Stimulated activated CD4-positive, alpha-beta T cell treated with anti-CD3 and anti-CD28 coated beads, Interleukin-4, amount 100 ng/mL, for 24 hours (primary cell): Measurements from ENCODE around the gene SERPINB6.
"Not testable (repeated sequence)": the region's sequence is repeated elsewhere in the genome, so short reads cannot be mapped to it uniquely, and the experiment has no call there.

ENCODE experiments used
- DNase-seq: peaks from one replicate; pipeline ENCODE4 v3.0.0-alpha.2; 2020

SERPINB6 gene

DNA sequence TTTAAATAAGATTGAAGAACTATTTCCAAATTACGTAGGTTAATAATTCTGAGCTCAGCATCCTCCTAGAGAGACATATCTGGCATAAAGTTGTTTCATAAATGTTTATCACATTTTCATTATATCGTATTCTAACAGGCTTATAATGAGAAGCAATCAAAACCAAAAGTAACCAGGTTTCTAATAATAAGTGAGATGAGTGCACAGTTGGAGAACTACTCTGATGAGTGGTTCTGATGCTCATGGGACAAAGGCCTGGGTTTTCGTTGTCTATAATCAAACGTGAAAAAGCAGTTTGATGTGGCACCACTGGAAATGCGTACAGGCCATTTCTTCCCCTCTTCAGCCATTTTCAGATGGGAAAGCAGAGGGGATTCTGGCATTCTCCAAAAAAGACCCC, 4.7 kb upstream of the SERPINB6 start:
- DNase-seq, result no peak

DNA sequence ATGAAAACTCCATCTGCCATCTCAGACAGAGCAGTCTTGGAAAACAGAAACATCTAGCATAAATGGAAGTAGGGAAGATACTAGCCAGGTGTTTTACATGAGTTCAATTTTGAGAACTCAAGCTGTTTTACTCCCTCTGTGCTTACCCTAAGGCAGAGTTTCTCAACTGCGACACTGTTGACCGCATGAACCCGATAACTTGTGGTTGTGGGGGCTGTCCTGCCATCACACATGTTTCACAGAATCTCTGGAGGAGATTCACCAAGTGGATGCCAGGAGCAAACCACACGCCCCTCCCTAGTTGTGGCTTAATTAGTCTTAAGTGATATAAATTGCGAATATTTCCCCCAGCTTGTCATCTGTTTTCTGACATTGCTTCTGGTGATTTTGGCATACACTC, 2.3 kb upstream of the SERPINB6 start:
- no peak for DNase-seq

DNA sequence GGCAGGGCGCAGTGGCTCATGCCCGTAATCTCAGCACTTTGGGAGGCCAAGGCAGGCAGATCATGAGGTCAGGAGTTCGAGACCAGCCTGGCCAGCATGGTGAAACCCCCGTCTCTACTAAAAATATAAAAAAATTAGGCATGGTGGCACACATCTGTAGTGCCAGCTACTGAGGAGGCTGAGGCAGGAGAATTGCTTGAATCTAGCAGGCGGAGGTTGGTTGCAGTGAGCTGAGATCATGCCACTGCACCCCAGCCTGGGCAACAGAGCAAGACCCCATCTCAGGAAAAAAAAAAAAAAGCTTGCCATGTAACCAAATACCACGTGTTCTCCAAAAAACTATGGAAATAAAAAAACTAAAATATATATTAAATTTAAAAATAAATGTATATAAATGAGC, 1.8 kb upstream of the SERPINB6 start:
- DNase-seq, result not testable (repeated sequence)

DNA sequence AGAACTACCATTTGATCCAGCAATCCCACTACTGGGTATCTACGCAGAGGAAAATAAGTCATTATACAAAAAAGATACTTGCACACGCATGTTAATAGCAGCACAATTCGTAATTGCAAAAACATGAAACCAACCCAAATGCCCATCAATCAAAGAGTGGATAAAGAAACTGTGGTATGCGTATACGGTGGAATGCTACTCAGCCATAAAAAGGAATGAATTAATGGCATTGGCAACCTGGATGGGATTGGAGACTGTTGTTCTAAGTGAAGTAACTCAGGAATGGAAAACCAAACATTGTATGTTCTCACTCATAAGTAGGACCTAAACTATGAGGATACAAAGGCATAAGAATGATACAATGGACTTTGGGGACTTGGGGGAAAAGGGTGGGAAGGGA, 1.3 kb upstream of the SERPINB6 start:
- DNase-seq, result not testable (repeated sequence)

DNA sequence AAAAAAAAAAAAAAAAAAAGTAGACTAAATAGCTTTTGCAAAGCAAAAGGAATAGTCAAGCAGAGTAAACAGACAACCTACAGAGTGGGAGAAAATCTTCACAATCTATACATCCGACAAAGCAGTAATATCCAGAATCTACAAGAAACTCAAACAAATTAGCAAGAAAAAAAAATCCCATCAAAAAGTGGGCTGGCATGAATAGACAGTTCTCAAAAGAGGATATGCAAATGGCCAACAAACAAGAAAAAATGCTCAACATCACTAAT, 786 bp upstream of the SERPINB6 start:
- DNase-seq, result not testable (repeated sequence)

DNA sequence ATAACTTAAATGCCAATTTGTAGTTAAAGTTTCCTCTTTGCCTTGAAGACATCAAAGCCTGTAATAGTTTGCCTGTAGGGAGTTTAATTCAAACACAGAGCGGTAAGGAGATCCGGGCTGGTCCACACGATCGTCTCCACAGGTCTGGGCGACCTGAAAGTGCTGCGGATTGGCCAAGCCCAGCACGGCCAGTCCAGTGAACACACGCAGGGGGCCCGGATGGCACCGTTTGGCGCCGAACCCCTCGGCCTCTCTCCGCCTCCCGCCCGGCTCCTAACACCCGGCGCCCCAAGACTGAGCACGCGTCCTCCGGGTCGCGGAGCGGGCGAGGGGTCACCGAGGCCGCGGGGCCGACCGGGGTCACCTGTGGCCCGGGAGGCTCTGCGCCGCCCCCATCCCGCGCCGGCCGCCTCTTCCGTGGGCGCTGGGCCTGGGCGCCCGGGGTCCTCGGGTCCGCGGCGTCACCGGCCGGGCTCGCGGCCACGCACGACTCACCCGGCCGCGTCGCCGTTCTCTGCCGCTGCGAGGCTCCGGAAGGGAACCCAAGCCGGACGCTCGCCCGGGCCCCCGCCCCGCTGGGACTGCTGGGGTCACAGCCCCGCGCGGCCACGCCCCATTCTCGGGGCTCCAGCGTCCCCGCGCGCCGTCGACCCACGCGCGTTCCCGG, 481 bp downstream of the SERPINB6 start:
- DNase-seq, result peak; percentile 52

DNA sequence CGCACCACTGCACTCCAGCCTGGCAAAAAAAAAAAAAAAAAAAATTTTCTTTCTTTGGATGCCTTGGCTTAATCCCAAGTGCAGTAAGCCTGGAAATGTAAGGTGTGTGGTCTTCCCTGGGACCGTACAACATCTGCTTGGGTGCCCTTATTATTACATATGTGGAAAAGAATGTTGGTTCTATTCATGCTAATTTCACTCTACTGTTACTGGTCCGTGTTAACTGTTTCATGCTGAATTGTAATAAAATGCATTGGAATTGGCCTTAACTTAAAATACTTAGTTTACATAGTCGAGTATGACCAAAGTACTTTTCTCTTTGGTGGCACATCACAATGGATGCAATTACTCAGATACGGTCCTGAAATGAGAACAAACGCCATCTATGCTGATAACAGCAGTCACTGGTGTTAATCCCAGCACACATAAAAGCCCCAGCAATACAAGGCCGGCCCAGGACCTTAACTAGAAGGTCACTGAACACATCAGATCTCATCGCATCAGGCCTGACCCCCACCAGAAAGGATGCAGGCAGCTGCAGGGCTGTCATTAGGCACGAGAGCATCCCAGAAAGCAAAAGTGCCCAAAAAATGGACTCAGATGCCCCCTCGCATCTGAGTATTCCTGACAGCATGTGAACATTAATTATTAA, 1.2 kb downstream of the SERPINB6 start:
- DNase-seq, result no peak

DNA sequence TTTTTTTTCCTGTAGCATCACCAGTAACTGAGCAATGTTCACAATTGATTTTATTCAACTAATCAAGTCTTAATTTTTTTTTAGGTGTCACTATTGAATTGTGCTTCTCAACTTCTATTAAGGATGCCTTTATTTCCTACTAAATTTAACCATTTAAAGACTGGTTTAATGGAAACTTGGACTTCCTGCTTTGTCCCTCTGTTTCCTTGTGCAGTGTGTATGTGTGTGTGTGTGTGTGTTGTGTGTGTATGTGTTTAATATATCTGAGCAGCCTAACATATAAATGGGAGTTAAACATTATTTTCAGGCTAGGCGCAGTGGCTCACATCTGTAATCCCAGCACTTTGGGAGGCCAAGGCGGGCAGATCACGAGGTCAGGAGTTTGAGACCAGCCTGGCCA, 1.8 kb downstream of the SERPINB6 start:
- DNase-seq, result no peak

DNA sequence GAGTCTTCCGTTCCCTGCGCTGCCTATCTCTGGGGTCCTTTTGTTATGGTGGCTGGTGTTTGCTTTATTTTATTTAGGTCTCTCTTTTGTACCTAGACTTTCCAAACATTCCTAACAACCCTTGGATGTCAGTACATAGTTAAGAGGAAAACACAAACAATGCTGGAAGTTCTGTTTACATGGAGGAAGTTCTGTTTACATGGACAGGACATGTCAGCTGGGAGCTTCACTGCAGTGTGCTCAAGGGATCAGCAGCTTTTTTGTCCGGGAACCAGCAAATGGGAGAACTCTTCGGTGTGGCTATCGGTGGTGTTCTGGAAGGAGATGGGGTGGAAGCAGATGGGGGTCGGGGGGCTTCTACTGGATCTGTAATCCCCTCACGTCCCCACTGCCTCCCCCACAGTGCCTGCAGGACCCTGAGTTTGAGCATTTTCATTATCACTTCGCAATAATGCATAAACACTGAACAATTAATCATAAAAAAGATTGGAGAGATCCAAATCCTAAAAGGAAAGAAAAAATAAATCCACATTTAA, 2.7 kb downstream of the SERPINB6 start:
- no peak for DNase-seq

DNA sequence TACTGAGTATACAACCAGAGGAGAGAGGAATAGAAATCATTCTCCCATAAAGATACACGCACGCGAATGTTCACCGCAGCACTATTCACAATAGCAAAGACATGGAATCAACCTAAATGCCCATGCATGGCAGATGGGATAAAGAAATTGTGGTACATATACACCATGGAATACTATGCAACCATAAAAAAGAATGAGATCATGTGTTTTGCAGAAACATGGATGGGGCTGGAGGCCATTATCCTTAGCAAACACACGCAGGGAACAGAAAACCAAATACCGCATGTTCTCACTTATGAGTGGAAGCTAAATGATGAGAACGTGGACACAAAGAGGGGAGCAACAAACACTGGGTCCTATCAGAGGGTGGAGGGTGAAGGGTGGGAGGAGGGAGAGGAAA, 3.4 kb downstream of the SERPINB6 start:
- no peak for DNase-seq

DNA sequence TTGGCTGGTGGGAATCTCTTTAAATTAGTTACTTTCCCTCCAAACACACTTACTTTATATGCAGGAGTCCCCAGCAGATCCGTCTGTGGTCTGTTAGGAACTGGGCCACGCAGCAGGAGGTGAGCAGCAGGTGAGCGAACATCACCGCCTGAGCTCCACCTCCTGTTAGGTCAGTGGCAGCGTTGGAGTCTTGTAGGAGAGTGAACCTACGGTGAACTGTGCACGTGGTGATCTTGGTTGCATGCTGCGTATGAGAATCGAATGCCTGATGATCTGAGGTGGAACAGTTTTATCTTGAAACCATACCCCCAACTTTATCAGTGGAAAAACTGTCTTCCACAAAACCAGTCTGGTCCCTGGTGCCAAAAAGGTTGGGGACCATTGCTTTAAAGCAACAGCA, 5.0 kb downstream of the SERPINB6 start:
- no peak for DNase-seq

DNA sequence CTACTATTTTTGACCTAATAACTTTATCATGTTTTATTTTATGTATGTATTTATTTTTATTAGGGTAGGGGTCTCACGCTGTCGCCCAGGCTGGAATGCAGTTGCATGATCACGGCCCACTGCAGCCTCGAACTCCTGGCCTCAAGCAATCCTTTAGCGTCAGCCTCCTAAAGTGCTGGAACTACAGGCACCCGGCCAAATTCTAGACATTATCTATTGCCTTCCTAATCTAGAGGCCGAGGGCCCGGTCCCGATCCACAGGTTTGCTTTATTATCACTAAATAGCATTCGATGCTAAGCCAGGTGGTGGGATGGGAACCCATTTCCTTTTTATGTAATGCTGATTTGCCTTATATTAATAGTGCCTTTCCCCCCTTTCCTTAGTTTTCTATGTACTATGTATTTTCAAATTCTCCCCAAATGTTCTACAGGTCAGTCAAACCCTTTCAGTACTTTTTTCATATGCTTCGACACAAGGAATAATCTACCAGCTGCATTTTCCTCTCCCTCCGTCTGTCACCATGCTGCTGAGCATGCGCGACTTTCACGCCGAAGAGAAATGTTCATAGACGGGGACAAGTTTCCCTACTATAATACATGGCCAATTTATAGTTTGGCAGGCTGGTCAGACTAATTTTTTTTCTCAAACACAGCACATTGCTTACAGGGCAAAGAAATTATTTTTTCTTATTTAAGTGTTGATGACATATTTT, 6.4 kb downstream of the SERPINB6 start:
- no peak for DNase-seq

DNA sequence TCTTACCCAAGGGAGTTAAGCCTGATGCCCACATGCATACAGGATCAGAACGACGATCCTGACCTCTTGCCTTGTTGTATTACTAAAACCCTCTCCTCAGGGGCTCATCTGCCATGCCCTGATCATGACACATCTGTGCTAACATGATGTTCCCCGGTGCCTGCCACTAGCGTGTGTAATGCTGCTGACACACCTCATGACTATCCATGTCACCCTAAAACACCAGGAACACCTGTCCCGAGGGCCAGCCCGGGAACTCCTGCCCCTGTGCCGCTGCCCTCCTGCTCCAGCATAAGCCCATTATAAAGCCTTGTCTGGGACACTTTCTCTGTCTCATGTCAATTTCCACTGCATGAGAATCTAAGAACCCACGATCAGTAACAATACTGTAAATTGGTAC, 7.6 kb downstream of the SERPINB6 start:
- no peak for DNase-seq

DNA sequence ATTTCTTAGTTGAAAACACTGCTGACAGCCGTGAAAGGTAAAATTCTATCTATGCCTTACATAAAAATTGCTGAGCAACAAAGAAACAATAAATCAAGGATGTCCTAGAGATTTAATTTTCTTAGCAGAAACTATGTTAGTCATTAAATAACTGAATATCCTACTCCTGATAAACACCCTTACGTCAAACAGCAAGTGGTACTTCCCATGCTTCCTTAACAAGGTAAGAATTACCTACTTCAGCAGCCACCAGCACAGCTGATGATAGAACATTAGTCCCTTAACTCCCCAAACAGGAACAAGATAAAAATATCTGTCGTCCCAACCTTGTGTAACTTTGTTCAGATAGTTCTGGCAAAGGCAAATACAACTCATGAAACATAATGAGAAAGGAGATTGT, 8.7 kb downstream of the SERPINB6 start:
- no peak for DNase-seq

DNA sequence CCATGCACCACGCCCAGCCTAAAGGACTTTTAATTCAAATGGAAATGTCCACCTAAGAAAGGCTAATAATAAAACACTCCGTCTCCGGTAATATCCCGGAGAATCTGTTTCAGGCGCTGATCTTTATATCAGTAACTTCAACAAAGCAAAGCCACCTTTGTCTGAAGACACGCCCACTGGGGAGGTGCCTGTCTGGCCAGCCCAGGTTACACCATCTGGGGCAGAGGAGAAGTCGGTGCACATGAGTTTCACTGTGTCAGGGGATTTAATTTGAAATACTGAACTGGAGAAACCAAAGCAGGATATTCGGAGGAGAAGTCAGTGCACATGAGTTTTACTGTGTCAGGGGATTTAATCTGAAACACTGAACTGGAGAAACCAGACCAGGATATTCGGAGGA, 9.4 kb downstream of the SERPINB6 start:
- no peak for DNase-seq

DNA sequence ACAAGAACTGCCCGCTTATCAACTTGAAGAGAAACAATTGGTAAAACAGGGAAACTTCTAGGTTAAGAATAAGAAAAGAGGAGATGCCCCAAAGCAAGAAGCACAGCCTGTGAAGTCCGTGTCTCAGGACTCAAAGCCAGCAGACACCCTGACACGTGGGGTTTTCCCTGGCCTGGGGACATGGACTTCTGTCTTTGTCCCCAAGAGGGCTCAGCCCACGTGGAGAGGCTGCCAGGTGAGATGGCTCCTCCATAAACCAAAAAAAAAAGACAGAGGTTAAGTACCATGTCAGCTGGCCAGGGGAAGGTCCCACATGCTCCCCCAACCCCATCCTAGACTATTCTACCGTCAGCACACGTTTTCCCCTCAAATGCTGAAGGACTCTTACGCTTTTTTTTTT, 9.9 kb downstream of the SERPINB6 start:
- DNase-seq, result no peak

DNA sequence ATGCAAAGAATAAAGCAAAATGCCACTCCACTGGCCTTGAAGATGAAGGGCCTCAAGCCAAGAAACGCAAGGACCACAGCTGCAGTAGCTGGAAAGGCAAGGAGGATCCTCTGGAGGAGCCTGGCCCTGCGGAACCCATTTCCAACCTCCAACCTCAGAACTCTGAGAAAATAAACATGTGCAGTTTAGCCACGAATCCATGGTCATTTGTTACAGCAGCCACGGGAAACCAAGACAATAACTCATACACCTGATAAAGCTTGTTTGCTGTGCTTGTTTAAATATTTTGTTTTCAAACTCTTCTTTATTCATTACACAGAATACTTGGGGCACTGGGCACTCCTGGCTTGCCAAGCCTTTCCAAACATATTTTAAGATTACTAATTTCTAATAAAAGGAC, 10.4 kb downstream of the SERPINB6 start:
- no peak for DNase-seq

DNA sequence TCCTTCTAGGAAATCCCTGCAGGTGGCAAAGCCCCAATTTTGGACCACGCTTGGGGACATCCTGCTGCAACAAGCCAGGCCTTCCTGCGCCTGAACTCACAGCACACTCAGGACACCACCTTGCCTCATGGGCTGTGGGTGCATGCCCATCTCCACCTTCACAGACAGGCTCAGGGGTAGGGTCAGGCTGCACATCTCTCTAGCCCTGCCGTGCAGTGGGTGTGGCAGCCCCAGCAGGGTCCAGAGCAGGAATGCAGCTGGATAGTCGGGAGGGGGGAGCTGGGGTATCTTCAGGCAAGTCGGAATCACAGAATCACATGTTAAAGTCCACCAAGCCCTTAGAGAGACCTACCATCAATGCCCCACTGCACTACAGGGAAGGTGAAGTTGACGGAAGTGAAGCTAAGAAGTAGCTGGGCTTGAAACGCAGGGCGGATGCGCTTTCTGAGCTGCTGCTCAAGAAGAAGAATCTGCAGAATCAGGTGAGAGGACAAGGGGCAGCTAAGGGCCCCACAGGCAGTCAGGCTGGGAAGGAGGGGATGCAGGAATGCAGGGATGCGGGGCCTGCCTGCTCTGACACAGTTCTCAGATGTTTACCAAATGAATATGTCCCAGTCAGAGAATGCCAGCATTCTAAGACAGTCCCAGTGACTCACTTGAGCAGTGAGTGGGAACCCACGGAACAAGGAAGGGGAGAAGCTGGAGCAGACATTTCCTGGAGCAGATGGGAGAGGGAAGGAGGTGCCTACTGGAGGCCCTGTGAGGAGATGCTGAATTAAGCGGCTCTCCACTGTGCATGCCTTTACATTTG, 11.3 kb downstream of the SERPINB6 start:
- DNase-seq, result no peak

DNA sequence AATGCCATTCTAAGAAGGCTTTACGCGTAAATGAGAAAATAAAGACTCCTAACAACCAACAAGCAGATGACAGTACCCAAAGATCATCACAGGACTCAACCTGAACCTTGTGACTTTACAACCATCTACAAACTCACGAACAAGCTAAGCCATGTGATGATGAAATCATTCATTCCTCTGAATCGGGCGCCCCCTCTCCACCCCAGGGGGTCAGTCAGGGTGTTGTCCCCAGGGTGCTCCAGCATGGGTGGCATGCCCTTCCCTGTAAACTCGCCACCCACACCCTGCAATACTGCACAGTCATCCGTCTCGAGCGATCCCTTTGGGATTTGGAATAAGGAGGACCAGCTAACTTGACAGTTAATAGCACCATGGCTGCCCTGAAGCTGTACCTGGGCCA, 12.6 kb downstream of the SERPINB6 start:
- no peak for DNase-seq

DNA sequence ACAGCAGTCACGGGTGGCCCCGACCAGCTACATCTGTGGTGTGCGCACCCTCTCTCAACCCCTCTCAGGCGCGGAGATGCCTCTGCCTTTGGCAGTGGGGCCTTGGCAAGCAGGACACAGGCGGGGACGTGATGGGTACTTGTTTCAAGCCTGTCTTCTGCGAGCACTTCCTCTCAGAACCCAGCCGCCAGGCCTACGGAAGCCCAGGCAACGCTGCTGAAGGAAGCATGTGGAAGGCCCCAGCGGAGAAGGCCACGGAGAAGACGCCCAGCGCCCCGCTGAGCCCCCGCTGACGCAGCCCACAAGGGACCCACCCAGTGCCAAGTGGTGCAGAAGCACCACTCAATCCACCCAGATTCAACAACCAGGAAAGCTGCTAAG, 13.0 kb downstream of the SERPINB6 start:
- no peak for DNase-seq

DNA sequence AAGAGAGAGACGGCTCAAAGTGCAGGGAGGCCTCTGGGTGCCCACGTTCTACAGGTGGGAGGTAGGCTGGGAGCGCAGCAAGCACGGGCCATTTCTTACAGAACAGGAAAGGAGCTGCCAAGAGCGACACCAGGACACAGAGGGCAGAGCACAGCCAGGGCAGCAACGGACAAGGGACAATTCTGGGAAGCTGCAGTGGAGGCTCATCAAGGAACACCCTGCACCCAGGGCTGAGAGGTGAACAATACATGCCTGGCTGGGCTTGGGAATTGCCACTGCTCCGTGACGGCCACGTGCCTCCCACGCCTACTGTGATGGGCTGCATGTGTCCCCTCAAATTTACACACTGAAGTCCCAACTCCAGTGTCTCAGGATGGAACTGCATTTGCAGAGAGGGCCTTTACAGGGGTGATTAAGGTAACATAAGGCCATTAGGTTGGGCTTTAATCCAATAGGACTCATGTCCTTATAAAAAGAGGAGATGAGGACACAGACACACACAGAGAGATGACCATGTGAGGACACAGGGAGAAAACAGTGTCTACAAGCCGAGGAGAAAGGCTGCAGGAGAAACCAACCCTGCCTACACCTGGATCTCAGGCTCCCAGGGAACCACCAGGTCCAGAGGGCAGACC, 13.6 kb downstream of the SERPINB6 start:
- DNase-seq, result no peak

DNA sequence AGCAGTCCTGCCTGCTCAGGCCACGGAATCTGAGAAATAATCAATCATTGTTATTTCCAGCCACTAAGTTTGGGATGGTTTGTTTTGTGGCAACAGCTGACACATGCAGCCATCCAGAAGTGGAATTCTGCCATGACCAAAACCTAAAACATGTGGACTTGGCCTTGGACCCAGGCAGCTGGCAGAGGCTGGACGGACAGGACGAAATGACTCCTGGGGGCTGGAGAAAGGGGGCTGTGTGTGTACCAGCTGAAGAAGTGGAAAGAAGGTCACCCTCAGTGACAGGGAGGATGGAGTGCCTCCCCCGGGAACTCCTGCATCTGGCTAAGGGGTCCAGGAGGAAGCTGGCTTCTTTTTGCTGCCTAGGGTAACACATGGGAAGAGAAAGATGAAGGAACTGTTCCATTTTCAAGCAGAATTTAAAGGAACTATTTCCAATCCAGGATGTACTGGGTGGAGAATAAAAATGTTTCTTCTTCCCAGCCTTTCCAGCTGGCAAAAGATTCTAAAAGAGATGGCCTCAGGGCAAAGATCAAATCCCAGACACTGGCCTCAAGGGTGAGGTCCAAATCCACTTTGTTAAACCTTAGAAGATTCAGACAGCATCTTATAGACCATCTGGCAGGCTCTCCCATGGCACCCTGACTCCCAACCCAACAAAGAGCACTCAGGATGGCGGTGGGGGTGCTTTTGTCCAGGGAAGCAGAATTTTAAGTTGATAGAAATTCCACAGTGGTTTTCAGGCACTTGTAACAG, 14.3 kb downstream of the SERPINB6 start:
- DNase-seq, result no peak
